Activated CD8-positive, alpha-beta memory T cell treated with anti-CD3 and anti-CD28 coated beads, Interleukin-2, amount 50 U/mL, for 24 hours (primary cell): Measurements from ENCODE around the gene EPG5.
"Not testable (repeated sequence)": the region's sequence is repeated elsewhere in the genome, so short reads cannot be mapped to it uniquely, and the experiment has no call there.

ENCODE experiments used
- DNase-seq: peaks from one replicate; pipeline ENCODE4 v3.0.0-alpha.2; 2020; ENCODE audit errors: extremely low read depth

The EPG5 gene

DNA sequence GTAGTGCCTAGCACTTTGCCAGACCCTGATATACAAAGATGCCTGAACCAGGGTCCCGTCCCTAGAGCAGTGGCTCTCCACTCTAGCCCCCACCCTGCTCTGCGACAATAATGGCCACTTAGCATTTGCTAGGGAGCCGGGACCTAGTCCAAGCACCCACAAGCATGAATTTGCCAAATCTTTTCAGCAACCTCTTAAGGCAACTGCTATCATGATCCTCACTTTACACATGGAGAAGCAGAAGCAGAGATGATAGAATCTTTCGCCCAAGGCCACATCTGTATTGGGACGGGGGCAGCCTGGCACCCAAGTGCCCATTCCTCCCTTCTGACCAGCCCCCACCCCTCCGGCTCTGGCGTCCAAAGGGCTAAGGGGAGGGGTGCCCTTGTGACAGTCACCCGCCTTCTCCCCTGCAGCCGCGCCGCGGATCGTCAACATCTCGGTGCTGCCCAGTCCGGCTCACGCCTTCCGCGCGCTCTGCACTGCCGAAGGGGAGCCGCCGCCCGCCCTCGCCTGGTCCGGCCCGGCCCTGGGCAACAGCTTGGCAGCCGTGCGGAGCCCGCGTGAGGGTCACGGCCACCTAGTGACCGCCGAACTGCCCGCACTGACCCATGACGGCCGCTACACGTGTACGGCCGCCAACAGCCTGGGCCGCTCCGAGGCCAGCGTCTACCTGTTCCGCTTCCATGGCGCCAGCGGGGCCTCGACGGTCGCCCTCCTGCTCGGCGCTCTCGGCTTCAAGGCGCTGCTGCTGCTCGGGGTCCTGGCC, 128.6 kb downstream of the EPG5 start:
- no peak for DNase-seq

DNA sequence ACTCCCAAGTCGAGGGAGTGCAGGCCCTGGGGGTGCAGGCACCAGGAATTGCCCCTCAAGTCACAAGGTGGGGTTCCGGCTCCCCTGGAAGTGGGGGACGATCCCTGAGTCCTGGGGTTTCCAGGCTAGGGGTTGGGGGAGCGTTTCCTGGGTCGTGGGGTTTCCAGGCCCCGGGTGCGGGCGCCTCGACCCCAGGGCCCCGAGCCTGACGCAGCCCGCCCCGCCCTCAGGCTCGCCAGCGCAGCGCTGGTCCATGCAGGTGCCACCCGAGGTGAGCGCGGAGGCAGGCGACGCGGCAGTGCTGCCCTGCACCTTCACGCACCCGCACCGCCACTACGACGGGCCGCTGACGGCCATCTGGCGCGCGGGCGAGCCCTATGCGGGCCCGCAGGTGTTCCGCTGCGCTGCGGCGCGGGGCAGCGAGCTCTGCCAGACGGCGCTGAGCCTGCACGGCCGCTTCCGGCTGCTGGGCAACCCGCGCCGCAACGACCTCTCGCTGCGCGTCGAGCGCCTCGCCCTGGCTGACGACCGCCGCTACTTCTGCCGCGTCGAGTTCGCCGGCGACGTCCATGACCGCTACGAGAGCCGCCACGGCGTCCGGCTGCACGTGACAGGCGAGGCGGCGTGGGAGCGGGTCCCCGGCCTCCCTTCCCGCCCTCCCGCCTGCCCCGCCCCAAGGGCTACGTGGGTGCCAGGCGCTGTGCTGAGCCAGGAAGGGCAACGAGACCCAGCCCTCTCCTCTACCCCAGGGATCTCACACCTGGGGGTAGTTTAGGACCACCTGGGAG, 129.7 kb downstream of the EPG5 start:
- no peak for DNase-seq

- DNase-seq, result no peak
Observed at GRCh38 chr18:45836242-45837205, 130.6 kb downstream of the EPG5 start.

DNA sequence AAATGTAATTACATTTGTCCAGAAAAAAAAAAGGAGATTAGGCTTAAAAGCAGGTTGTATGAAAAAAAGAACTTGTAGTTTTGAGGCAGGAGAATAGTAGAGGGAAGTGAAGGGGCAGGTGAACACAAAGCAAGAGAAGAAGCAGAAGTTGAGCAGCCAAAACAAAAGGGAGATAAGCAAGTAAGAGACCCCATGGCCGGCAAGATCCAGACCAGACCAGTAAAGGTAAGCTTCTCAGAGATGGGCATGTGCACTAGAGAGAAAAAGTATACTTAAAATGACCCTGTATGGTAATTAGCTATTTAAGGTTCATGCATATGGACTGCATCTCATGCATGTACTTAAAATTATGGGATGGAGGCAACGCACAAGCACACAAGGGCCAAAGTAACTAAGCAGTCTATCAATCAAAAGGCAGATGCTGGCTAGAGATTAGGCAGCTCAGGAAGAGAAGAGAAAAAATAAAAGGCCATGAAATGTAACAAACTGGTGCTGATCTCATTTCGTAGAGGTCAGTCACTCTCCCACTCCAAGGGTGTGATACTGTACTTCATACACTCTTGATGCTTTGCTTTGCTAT, 132.0 kb downstream of the EPG5 start:
- DNase-seq, result no peak

DNA sequence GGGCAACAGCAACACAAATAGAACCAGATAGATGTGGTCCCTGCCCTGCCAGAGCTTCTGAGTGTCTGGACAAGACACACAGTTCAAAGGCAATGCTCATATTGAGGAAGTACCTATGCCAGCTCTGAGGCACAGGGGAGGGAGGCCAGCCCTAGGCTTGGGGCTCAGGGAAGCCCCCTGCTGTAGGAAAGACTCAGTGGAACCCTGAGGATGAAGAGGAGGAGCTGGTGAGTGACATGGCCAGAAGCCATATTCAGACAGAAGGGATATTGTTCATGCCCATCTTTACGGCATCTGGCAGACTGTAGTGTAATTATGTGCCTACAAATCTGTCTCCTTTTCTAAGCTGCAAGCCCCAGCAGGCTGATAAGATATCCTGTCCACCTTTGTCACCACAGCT, 132.8 kb downstream of the EPG5 start:
- DNase-seq, result no peak

DNA sequence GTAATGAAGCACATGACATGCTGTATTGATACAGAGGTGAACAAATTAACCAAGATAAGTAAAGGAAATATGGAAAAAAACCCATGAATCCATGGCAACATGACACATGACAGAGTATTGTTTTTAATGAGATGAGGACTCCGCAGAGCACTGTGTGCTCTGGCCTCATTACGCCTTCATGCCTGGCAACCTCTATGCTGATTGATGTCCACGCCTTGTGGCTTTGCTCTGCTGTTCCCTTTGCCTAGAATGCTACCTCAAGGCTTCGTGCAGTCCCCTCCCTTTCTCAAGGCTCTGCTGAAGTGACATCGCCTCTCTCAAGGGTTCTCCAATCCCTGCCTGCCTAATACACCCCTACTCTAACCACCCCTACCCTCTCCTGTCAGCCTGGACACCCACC, 133.3 kb downstream of the EPG5 start:
- DNase-seq, result no peak

- DNase-seq, result no peak
Observed at GRCh38 chr18:45830917-45831316, 136.2 kb downstream of the EPG5 start.

GRCh38 chr18:45829855-45830254, 137.3 kb downstream of the EPG5 start:
- DNase-seq, result no peak

GRCh38 chr18:45828917-45829811, 138.0 kb downstream of the EPG5 start:
- no peak for DNase-seq

DNA sequence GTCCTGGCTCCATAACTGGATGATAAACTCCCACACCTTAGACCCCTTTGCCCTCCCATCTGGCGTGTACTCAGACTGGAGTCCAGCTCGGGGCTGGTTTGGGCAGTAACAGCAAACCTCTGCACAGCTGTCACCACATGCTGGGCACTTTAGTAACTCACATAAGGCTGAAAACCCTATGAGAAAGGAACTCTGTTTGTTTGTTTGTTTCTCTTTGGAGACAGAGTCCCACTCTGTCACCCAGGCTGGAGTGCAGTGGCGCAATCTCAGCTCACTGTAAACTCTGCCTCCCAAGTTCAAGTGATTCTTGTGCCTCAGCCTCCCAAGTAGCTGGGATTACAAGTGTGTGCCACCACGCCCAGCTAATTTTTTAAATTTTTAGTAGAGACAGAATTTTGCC, 140.4 kb downstream of the EPG5 start:
- DNase-seq, result not testable (repeated sequence)

GRCh38 chr18:45826084-45826483, 141.0 kb downstream of the EPG5 start:
- DNase-seq, result no peak

DNA sequence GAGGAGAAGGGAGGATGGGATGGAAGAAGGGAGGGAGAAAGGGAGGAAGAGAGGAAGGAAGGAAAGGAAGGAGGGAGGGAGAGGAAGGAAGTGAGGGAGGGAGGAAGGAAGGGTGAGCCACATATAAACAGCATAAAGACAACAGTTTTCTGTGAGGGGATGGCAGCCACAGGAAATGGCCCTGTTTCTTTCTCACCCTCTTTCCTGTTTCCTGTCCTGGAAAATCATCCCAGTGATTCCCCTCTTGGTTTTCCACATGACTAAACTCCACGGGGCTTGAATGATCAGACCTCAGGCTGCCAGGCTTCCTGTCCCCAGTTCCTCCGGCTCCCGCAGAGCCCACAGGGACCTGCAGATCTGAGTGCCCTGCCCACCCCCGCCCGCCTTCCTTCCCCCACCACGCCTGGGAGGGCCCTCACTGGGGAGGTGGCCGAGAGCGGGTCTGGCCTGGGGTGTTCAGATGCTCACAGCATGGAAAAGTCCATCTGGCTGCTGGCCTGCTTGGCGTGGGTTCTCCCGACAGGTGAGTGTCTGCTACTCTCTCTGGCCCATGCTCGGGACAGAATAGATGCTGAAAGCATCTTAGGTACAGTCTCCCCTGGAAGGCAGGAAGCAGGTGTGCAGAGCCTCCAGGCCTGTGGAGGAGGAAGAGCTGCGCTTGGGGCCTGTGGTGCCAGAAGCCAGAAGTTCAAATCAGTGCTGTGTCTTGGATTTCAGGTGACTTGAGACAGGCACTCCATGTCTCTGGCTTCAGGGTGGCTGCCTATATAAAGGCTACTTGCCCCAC, 141.7 kb downstream of the EPG5 start, which contains the start of gene SIGLEC15:
Gene SIGLEC15, plus strand, starts transcription at position 418 of the 787 bp plus-strand sequence. Its CDS starts 54 bp downstream, at position 472.
- DNase-seq, result no peak

- DNase-seq, result no peak
Observed at GRCh38 chr18:45821711-45822110, 145.4 kb downstream of the EPG5 start.

DNA sequence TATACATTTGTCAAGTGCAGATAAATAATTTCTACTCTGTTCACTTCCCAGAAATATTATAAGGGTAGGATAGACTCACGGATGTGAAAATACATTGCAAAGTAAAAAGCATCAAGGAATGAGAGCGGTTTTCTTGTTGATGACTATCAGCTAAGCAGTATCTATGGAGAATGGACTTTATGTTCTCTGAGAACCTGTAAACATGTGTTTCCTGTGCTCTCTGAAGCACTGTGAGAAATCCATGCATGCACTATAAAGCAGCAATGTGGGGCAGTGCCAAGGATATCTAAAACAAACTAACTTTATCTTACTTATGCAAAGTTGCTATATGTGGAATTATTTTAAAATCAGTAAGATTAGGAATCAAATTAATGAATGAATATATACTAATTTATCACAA, 146.1 kb downstream of the EPG5 start:
- no peak for DNase-seq

DNA sequence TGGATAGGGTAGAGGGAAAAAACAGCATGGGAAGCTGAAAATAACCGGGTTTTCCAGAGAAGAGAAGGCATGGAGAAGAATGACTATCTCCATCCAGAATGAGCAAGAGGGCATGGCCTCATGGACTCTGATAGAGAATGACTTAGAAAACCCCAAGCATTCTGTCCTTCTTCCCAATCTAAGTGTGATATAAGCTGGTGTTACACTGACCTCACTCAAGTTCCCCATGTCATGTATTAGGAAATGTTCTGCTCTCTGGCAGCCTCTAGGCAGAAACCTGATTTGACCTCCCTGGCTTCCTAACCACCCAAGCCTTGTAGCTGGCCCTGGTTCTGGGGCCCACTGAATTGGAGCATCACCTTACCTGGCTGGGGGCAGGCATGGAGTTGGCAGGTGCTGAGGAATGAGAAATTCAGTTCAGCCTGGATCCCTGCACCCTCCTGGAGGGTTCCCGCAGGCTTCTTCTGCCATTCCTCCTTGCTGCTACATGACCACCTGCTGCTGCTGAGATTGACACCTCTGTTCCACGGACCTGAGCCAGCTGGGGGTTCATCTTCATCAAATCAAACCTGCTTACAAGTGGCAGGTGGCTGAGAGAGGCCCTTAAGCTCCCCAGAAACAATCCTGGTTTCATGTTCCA, 146.9 kb downstream of the EPG5 start:
- no peak for DNase-seq

DNA sequence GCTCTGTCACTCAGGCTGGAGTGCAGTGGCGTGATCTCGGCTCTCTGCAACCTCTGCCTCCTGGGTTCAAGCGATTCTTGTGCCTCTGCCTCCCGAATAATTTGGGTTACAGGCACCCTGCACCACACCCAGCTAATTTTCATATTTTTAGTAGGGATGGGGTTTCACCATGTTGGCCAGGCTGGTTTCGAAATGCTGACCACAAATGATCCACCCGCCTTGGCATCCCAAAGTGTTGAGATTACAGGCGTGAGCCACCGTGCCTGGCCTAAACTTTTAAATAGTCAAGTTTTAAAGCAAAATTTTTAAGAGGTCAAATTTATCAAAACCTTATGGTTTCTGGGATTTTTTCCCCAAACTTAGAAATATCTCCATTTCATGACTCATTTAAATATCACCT, 148.4 kb downstream of the EPG5 start:
- DNase-seq, result not testable (repeated sequence)

- DNase-seq, result no peak
Observed at GRCh38 chr18:45817543-45817942, 149.6 kb downstream of the EPG5 start.

DNA sequence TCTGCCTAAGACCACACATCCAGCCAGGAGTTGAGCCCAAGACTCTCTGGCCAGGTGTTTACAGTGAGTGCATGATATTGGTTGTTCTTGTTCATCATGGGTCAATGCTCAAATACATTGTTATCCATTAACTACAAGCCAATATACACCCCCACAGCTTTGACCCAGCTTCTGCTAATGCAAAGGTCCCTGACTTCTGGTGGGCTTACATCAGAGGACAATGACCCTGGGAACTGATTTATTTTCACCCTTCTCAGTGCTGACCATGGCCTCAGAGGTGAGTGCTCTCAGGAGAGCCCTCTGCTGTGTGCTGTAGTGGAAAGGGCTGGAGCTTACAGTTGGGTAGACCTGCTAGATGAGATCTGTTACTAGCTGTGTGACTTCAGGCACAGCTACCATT, 152.4 kb downstream of the EPG5 start:
- not testable (repeated sequence) for DNase-seq

DNA sequence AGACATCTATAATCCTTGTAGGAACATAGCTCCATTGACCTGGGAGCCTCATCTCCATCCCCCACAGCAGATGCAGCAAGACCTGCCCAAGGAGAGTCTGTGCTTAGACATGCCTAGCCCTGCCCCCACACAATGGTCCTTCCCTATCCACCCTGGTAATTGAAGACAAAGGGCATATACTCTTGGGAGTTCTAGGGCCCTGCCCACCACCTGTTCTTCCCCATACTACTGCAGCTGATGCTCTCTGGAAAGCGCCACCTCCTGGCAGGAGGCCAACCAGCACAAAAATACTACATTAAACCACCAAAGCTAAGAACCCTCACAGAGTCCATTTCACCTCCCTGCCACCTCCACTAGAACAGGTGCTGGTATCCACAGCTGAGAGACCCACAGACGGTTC, 160.0 kb downstream of the EPG5 start:
- not testable (repeated sequence) for DNase-seq
